A549 (cell line): ENCODE results near the gene TEC. TPM values are rescaled to one million over a fixed set of nuclear protein-coding genes. Genes with fewer than 3 reads are reported as not detected.

Experiments used
- ATAC-seq, 2 experiments: fragments of 200-7000 bp in 1 of 2; fragments of >200 bp in 1 of 2; cut with Nextera tagmentation in 1 of 2; cut with Tn5 transposase in 1 of 2; 3 replicates each; pipeline versions ENCODE4 v1.8.0 to v1.9.1; 2018 to 2020; ENCODE audit warnings: mild to moderate bottlenecking in 1 of 2, moderate library complexity in 1 of 2
- CTCF ChIA-PET: fragments of 300-600 bp; sonication (Branson Sonifier 250); formaldehyde crosslinking; extraction: SDS; loops from one replicate; lab custom pipeline; 2021; ENCODE audit warnings: antibody characterized with exemption, inconsistent platforms; lab: Yijun Ruan, JAX
- POLR2A ChIA-PET: fragments of 350-600 bp; formaldehyde crosslinking; extraction: SDS; loops from one replicate; lab custom pipeline; 2021; ENCODE audit warnings: antibody characterized with exemption, inconsistent platforms; lab: Yijun Ruan, JAX
- DNase-seq, 2 experiments: peaks; one replicate each; pipeline versions ENCODE4 v3.0.0 to v3.0.0-alpha.2; 2011 to 2016; ENCODE audit warnings: low read depth in 1 of 2, low spot score in 1 of 2
- FAIRE-seq: peaks from 2 replicates; lab custom pipeline; 2011; peaks lifted over from hg19 to GRCh38; lab: Jason Lieb, UNC
- H3K27ac ChIP-seq, 2 experiments: fragments of >200 bp; sonication (Bioruptor Twin); formaldehyde crosslinking; 3 replicates each; pipeline ENCODE4 v1.5.1; 2016 to 2017
- H3K4me1 ChIP-seq: fragments of >200 bp; sonication (Bioruptor Twin); formaldehyde crosslinking; 3 replicates; pipeline ENCODE4 v1.6.1; 2016
- H3K4me2 ChIP-seq: fragments of >200 bp; sonication (Bioruptor Twin); formaldehyde crosslinking; 3 replicates; pipeline ENCODE4 v1.6.1; 2016
- H3K4me3 ChIP-seq: fragments of >200 bp; sonication (Bioruptor Twin); formaldehyde crosslinking; 3 replicates; pipeline ENCODE4 v1.5.1; 2016
- H3K9me3 ChIP-seq: fragments of >200 bp; sonication (Bioruptor Twin); formaldehyde crosslinking; 3 replicates; pipeline ENCODE4 v1.6.1; 2016
- BHLHE40 ChIP-seq: IDR thresholded peaks from 2 replicates; pipeline ENCODE4 v1.6.1; 2012; ENCODE audit warnings: low read depth, low read length, inconsistent platforms
- CBX2 ChIP-seq: fragments of 200-600 bp; sonication (generic); IDR thresholded peaks from 2 replicates; pipeline ENCODE4 v1.6.1; 2016; ENCODE audit warnings: low read depth, mild to moderate bottlenecking, borderline replicate concordance
- CBX8 ChIP-seq: fragments of 200-600 bp; sonication (generic); IDR thresholded peaks from 2 replicates; pipeline ENCODE4 v1.6.1; 2016
- EHMT2 ChIP-seq: fragments of 200-600 bp; sonication (generic); IDR thresholded peaks from 2 replicates; pipeline ENCODE4 v1.6.1; 2016; ENCODE audit warnings: antibody characterized with exemption, low read depth, mild to moderate bottlenecking, moderate library complexity
- ELK1 ChIP-seq: fragments of 150-350 bp; IDR thresholded peaks from 2 replicates; pipeline ENCODE4 v1.6.1; 2014; ENCODE audit warnings: low read depth, mild to moderate bottlenecking, low read length
- GATA3 ChIP-seq: IDR thresholded peaks from 2 replicates; pipeline ENCODE4 v1.6.1; 2012; ENCODE audit warnings: borderline replicate concordance
- HES2 ChIP-seq: fragments of >200 bp; sonication (Bioruptor Twin); formaldehyde crosslinking; IDR thresholded peaks from 2 replicates; pipeline ENCODE4 v1.6.1; 2016
- HEYL ChIP-seq: fragments of 250-450 bp; sonication (Bioruptor Pico); IDR thresholded peaks from 2 replicates; pipeline ENCODE4 v1.8.0; 2021; ENCODE audit warnings: mild to moderate bottlenecking, moderate library complexity
- HOXB13 ChIP-seq: fragments of 250-450 bp; sonication (Bioruptor Pico); IDR thresholded peaks from 2 replicates; pipeline ENCODE4 v1.5.0; 2020; ENCODE audit warnings: low read depth, mild to moderate bottlenecking, moderate library complexity
- HOXB5 ChIP-seq: fragments of 250-450 bp; sonication (Bioruptor Pico); IDR thresholded peaks from 2 replicates; pipeline ENCODE4 v1.5.0; 2020; ENCODE audit warnings: mild to moderate bottlenecking, moderate library complexity
- KDM1A ChIP-seq: fragments of 200-600 bp; sonication (generic); IDR thresholded peaks from 2 replicates; pipeline ENCODE4 v1.6.1; 2016; ENCODE audit warnings: low read depth, mild to moderate bottlenecking
- MAFK ChIP-seq: fragments of 450-650 bp; IDR thresholded peaks from 2 replicates; pipeline ENCODE4 v1.6.1; 2014; ENCODE audit not compliant: partially characterized antibody
- MAX ChIP-seq: IDR thresholded peaks from 2 replicates; pipeline ENCODE4 v1.6.1; 2012
- NR3C1 ChIP-seq: fragments of >200 bp; sonication (Bioruptor Twin); formaldehyde crosslinking; IDR thresholded peaks from 3 replicates; pipeline ENCODE4 v1.6.1; 2017
- PHF8 ChIP-seq: fragments of 200-600 bp; sonication (generic); IDR thresholded peaks from 2 replicates; pipeline ENCODE4 v1.6.1; 2016; ENCODE audit warnings: low read depth, mild to moderate bottlenecking, antibody characterized with exemption, moderate library complexity, borderline replicate concordance
- POLR2A ChIP-seq: IDR thresholded peaks from 2 replicates; pipeline ENCODE4 v1.6.1; 2012; ENCODE audit warnings: mild to moderate bottlenecking, low read length
- POLR2AphosphoS2 ChIP-seq: conservative IDR thresholded peaks from 2 replicates; pipeline ENCODE4 v1.6.1; 2012; ENCODE audit warnings: low read length, improper control_type of control experiment, inconsistent platforms
- RFX5 ChIP-seq: fragments of 450-650 bp; IDR thresholded peaks from 2 replicates; pipeline ENCODE4 v1.7.1; 2014; ENCODE audit warnings: antibody characterized with exemption, mild to moderate bottlenecking, moderate library complexity
- SMC3 ChIP-seq: fragments of >200 bp; sonication (Bioruptor Twin); formaldehyde crosslinking; IDR thresholded peaks from 3 replicates; pipeline ENCODE4 v1.6.1; 2018; ENCODE audit warnings: inconsistent platforms
- TFCP2L1 ChIP-seq: fragments of 250-450 bp; sonication (Bioruptor Pico); IDR thresholded peaks from 2 replicates; pipeline ENCODE4 v1.5.0; 2021; ENCODE audit warnings: mild to moderate bottlenecking
- ZC3H11A ChIP-seq: fragments of 450-650 bp; IDR thresholded peaks from 2 replicates; pipeline ENCODE4 v1.6.1; 2014; ENCODE audit warnings: antibody characterized with exemption, mild to moderate bottlenecking
- whole genome bisulfite sequencing: methylation state at CpG from one replicate; pipeline ENCODE4 v1.1.6; 2017; ENCODE audit errors: missing lambda C conversion rate; 5-methylcytosine and 5-hydroxymethylcytosine counted together
- polyA plus RNA-seq, 4 experiments: library from polyadenylated mRNA; depleted of rRNA in 3 of 4; stranded (reverse); fragments of >200 nt; fragmentation: RNase III in 1 of 4; extraction: RNeasy Plus Mini Kit Qiagen cat#74134 plus additional on column Dnase treatment in 1 of 4; gene quantifications; 2 replicates in 3 of 4; 3 replicates in 1 of 4; pipeline ENCODE4 v1.2.3, GENCODE V29; 2011 to 2017
- TF ChIP-seq, protein P1 (sequence below): IDR thresholded peaks from 2 replicates; pipeline ENCODE4 v1.6.1; 2012
- TF ChIP-seq, protein P2 (sequence below): fragments of >200 bp; sonication (Bioruptor Twin); formaldehyde crosslinking; IDR thresholded peaks from 3 replicates; pipeline ENCODE4 v1.5.1; 2016
- TF ChIP-seq, protein P3 (sequence below): fragments of >200 bp; sonication (Bioruptor Twin); formaldehyde crosslinking; IDR thresholded peaks from 3 replicates; pipeline ENCODE4 v1.6.1; 2016
- TF ChIP-seq, protein P4 (sequence below): fragments of 450-650 bp; IDR thresholded peaks from 2 replicates; pipeline ENCODE4 v1.6.1; 2014; ENCODE audit warnings: antibody characterized with exemption
- TF ChIP-seq, protein P5 (sequence below): fragments of 250-450 bp; sonication (Bioruptor Pico); IDR thresholded peaks from 2 replicates; pipeline ENCODE4 v1.5.0; 2020; ENCODE audit warnings: low read depth, mild to moderate bottlenecking, moderate library complexity

TEC gene
- polyA plus RNA-seq, 2 of the 4 experiments (the other 2 are of a cell fraction) = 1.2 to 1.6 TPM

- FAIRE-seq = no peak
- CTCF ChIA-PET = no interaction called here
- POLR2A ChIA-PET = no interaction called here
- ATAC-seq = no peak
- H3K4me1 ChIP-seq = no peaks in the 10 kb centered on the region
- H3K27ac ChIP-seq = no peak overlapping the region
- no peak overlapping the region for H3K4me2 ChIP-seq
- H3K9me3 ChIP-seq = no peaks in the 10 kb centered on the region
- 30% methylated on average over 1 of the region's 1 CpG for whole genome bisulfite sequencing
- no peak overlapping the region for H3K4me3 ChIP-seq
- TF ChIP-seq SMC3 (no peak), HEYL (CRISPR knock-in tag) (no peak), GATA3 (no peak), KDM1A (no peak), POLR2AphosphoS2 (no peak), HOXB13 (CRISPR knock-in tag) (no peak), RFX5 (no peak), NR3C1 (no peak), ELK1 (no peak), HOXB5 (CRISPR knock-in tag) (no peak), BHLHE40 (no peak), TFCP2L1 (CRISPR knock-in tag) (no peak), POLR2A (no peak), MAFK (no peak)
- TF ChIP-seq, protein P1, sequence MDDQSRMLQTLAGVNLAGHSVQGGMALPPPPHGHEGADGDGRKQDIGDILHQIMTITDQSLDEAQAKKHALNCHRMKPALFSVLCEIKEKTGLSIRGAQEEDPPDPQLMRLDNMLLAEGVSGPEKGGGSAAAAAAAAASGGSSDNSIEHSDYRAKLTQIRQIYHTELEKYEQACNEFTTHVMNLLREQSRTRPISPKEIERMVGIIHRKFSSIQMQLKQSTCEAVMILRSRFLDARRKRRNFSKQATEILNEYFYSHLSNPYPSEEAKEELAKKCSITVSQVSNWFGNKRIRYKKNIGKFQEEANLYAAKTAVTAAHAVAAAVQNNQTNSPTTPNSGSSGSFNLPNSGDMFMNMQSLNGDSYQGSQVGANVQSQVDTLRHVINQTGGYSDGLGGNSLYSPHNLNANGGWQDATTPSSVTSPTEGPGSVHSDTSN = no peak
- TF ChIP-seq, protein P2, sequence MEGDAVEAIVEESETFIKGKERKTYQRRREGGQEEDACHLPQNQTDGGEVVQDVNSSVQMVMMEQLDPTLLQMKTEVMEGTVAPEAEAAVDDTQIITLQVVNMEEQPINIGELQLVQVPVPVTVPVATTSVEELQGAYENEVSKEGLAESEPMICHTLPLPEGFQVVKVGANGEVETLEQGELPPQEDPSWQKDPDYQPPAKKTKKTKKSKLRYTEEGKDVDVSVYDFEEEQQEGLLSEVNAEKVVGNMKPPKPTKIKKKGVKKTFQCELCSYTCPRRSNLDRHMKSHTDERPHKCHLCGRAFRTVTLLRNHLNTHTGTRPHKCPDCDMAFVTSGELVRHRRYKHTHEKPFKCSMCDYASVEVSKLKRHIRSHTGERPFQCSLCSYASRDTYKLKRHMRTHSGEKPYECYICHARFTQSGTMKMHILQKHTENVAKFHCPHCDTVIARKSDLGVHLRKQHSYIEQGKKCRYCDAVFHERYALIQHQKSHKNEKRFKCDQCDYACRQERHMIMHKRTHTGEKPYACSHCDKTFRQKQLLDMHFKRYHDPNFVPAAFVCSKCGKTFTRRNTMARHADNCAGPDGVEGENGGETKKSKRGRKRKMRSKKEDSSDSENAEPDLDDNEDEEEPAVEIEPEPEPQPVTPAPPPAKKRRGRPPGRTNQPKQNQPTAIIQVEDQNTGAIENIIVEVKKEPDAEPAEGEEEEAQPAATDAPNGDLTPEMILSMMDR = no peak
- TF ChIP-seq, protein P3, sequence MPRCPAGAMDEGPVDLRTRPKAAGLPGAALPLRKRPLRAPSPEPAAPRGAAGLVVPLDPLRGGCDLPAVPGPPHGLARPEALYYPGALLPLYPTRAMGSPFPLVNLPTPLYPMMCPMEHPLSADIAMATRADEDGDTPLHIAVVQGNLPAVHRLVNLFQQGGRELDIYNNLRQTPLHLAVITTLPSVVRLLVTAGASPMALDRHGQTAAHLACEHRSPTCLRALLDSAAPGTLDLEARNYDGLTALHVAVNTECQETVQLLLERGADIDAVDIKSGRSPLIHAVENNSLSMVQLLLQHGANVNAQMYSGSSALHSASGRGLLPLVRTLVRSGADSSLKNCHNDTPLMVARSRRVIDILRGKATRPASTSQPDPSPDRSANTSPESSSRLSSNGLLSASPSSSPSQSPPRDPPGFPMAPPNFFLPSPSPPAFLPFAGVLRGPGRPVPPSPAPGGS = no peak
- DNase-seq = no peak
These were observed 115.7 kb downstream of the TEC start for GRCh38 chr4:48153791-48154550.

DNA sequence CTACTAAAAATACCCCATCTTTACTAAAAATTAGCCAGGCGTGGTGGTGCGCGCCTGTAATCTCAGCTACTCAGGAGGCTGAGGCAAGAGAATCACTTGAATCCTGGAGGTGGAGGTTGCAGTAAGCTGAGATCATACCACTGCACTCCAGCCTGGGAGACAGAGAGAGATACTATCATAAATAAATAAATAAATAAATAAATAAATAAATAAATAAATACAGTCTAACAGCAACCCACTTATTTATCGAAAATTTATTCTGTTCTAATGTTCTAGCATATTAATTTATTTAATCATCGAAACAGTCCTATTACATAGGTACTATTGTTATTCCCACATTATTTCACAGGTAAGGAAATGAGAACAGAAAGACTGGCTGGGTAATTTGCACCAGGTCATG is 117.4 kb downstream of the TEC start:
- POLR2A ChIA-PET = no interaction called here
- no peak for ATAC-seq
- DNase-seq = no peak
- CTCF ChIA-PET = no interaction called here
- Histone ChIP-seq H3K9me3 (no peaks in the 10 kb centered on the region), H3K4me1 (no peaks in the 10 kb centered on the region), H3K4me2 (no peak overlapping the region), H3K4me3 (no peak overlapping the region), H3K27ac (no peak overlapping the region)
- FAIRE-seq = no peak
- 92% methylated on average over 5 of the region's 5 CpGs for WGBS
- TF ChIP-seq ZC3H11A = peak; percentile 85
- TF ChIP-seq SMC3 = no peak

- H3K4me2 ChIP-seq = no peak overlapping the region
- no peak for DNase-seq
- H3K9me3 ChIP-seq = no peaks in the 10 kb centered on the region
- ChIA-PET CTCF (interaction anchor here (0.6 to 1.0 kb wide), 3 partner anchors 9 to 23 kb away, joined by 3 read pairs; no protein-coding TSS in a partner anchor), POLR2A (no interaction called here)
- no peak overlapping the region for H3K27ac ChIP-seq
- H3K4me3 ChIP-seq = no peak overlapping the region
- H3K4me1 ChIP-seq = no peaks in the 10 kb centered on the region
- no peak for ATAC-seq
- 81% methylated on average over 3 of the region's 3 CpGs for WGBS
- no peak for FAIRE-seq
- TF ChIP-seq PHF8 (no peak), MAX (no peak), CBX2 (no peak), GATA3 (no peak), CBX8 (no peak), EHMT2 (no peak), HES2 (no peak)
- TF ChIP-seq, protein P4, sequence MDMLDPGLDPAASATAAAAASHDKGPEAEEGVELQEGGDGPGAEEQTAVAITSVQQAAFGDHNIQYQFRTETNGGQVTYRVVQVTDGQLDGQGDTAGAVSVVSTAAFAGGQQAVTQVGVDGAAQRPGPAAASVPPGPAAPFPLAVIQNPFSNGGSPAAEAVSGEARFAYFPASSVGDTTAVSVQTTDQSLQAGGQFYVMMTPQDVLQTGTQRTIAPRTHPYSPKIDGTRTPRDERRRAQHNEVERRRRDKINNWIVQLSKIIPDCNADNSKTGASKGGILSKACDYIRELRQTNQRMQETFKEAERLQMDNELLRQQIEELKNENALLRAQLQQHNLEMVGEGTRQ = no peak
- TF ChIP-seq, protein P5, sequence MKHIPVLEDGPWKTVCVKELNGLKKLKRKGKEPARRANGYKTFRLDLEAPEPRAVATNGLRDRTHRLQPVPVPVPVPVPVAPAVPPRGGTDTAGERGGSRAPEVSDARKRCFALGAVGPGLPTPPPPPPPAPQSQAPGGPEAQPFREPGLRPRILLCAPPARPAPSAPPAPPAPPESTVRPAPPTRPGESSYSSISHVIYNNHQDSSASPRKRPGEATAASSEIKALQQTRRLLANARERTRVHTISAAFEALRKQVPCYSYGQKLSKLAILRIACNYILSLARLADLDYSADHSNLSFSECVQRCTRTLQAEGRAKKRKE = no peak
These were observed 119.7 kb downstream of the TEC start for GRCh38 chr4:48149827-48150370.
